MM.1S (cell line): ENCODE results near the gene MLC1.

Source experiments
- EZH2 ChIP-seq: fragments of 300-600 bp; sonication (generic); optimal IDR thresholded peaks from 2 replicates; pipeline ENCODE3; 2017; ENCODE audit warnings: low read depth, mild to moderate bottlenecking, antibody characterized with exemption, low read length, mixed read lengths
- EZH2phosphoT487 ChIP-seq: fragments of 300-600 bp; sonication (generic); IDR thresholded peaks from 2 replicates; pipeline ENCODE4 v1.6.1; 2018; ENCODE audit warnings: antibody characterized with exemption, low read length
- TF ChIP-seq, protein P1 (sequence below): fragments of 300-600 bp; sonication (generic); IDR thresholded peaks from 2 replicates; pipeline ENCODE4 v1.5.1; 2016; ENCODE audit warnings: antibody characterized with exemption, low read length, mixed read lengths

DNA sequence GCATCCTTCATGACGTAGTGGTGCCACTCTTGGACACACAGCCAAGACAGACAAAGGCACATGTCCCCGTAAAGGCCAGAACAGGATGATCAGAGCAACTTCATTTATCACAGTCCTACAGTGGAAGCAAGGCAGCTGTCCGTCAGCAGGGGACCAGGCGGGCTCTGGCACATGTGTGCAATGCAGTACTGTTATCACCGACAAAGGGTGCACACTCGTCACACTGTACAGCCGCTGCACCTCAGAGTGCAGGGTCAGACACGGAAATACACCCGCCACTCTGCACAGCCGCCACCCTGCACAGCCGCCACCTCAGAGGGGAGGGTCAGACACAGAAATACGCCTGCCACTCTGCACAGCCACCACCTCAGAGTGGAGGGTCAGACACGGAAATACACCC, 59.2 kb downstream of the MLC1 start:
- TF ChIP-seq, protein P1, sequence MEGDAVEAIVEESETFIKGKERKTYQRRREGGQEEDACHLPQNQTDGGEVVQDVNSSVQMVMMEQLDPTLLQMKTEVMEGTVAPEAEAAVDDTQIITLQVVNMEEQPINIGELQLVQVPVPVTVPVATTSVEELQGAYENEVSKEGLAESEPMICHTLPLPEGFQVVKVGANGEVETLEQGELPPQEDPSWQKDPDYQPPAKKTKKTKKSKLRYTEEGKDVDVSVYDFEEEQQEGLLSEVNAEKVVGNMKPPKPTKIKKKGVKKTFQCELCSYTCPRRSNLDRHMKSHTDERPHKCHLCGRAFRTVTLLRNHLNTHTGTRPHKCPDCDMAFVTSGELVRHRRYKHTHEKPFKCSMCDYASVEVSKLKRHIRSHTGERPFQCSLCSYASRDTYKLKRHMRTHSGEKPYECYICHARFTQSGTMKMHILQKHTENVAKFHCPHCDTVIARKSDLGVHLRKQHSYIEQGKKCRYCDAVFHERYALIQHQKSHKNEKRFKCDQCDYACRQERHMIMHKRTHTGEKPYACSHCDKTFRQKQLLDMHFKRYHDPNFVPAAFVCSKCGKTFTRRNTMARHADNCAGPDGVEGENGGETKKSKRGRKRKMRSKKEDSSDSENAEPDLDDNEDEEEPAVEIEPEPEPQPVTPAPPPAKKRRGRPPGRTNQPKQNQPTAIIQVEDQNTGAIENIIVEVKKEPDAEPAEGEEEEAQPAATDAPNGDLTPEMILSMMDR = no peak
- TF ChIP-seq EZH2phosphoT487 = no peak
- no peak for TF ChIP-seq EZH2
